Left lobe of liver (tissue), 2 donors: ENCODE results near the gene FRY. TPM values are rescaled to one million over a fixed set of nuclear protein-coding genes. Genes with fewer than 3 reads are reported as not detected.
"Not testable (repeated sequence)": the region's sequence is repeated elsewhere in the genome, so short reads cannot be mapped to it uniquely, and the experiment has no call there.

ENCODE experiments used
- ATAC-seq: fragments of 200-7000 bp; cut with Tn5 transposase; one replicate; pipeline ENCODE4 v1.9.1; 2020; ENCODE audit warnings: mild to moderate bottlenecking, moderate library complexity
- DNase-seq: peaks from one replicate; pipeline ENCODE4 v3.0.0-alpha.2; 2020; ENCODE audit warnings: low spot score
- total RNA-seq: library from RNA; stranded (reverse); gene quantifications from one replicate; pipeline ENCODE4 v1.2.1, GENCODE V29; 2021
- donor health status: DM: no; HTN: no; CAD: no; lungs with moderate emphysema.
- donor health status: DM: no; HTN: yes; CAD: no.

FRY gene
- total RNA-seq, 1 donor from 2014 or later, result 15.1 TPM

DNA sequence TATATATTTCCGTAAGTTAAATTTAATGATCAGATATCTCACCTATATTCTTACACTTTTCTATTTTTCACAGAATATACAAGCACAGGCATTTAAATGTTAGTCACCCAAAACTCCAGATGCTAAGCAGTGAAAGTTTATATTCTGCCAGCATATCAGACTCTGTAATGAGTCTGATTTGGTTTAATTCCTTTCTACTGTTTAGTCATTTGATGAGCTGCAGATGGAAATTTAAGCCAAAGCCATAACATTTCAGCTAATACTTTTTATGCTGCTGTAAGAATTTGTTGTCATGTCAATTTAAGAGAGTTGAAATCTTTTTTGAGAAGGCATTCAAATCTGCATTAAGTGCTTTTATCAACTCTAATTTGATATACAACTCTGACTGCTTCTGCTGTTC lies 8.0 kb downstream of the FRY start:
- DNase-seq (no peak), ATAC-seq (no peak)

DNA sequence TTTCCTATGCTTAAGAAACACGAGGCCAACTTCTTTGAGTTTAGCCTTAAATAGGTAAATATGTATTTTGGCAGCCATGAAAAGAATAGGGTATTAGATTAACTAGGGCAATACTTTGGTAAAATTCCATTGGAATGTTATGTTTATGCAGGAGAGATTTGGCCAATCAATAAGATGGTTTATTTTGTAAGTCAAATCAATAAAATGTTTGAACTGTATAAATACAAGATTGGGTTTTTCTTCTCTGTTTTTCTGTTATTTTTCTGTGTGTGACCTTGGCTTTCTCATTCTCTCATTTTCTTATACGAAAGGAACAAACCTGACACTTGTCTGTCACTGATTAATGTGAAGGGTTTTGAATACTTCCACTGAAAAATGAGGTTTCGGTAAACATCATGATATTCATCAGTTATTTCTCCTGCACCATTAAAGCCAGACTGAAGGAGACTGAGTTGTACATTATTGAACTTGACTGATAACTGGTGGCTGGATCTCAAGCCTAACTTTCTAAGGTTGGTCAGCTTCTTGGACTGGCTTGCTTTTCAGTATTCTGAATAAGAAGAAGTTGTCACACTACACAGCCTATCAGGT lies 8.6 kb downstream of the FRY start:
- ATAC-seq, result peak; percentile 47

GRCh38 chr13:32040689-32041088 lies 9.1 kb downstream of the FRY start:
- ATAC-seq (no peak), DNase-seq (no peak)

More for the DNA sequence above, 8.6 kb downstream of the FRY start:
- no peak for DNase-seq

DNA sequence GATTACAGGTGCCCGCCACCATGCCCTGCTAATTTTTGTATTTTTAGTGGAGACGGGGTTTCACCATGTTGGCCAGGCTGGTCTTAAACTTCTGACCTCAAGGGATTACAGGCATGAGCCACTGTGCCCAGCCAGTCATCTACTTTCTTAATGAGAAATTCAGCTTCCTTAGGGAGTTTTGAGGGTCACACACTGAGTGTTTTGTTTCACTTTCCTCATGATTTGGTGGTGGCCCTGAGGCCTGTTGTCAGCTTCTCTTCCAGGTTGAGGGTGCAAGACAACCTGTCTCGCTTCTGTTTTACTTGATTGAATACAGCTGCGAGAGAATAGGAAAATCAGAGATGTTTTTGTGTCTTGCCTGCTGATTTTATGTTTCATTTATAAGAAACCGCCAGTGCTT lies 9.9 kb downstream of the FRY start:
- ATAC-seq (no peak), DNase-seq (no peak)

DNA sequence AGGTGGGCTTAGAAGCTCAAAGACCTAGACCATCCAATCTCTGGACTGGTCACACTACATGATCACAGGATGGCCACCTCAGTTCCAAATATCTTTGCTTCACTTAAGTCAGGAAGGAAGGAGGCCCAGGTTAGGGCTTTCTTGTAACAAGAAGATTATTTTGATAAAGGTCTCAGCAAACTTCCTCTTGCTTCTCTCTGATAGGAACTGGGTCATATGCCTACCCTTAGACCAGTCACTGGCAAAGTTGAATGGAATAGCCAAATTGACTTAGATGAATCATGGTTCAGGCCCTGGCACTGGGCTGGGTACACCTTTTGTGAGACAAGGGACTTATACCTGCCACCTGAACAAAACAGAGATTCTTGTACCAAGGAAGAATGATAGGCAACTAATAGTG lies 11.0 kb downstream of the FRY start:
- no peak for ATAC-seq
- no peak for DNase-seq

- DNase-seq, result no peak
- no peak for ATAC-seq
Measured at GRCh38 chr13:32044446-32044845, 12.9 kb downstream of the FRY start.

- DNase-seq (no peak), ATAC-seq (no peak)
Measured at GRCh38 chr13:32045537-32045936, 14.0 kb downstream of the FRY start.

GRCh38 chr13:32045982-32046785 lies 14.6 kb downstream of the FRY start:
- ATAC-seq, result peak; percentile 75
- DNase-seq, result no peak

DNA sequence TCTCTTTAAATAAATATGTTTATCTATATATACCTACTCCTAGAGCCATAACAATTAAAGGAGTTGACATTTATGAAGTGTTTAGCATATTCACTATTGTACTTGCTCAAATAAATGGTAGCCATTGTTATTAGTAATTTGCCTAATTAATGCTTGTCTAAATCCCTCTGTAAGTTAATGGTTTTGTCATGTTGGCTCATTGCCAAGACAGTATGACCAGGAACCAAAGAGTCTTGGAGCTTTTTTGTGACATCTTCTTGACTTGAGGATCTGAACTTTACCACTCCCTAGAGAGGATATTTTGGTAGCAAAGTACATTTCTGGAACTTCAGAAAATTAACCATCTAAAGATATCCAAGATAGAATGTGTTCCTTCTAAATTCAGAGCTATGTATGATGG lies 15.5 kb downstream of the FRY start:
- ATAC-seq (no peak), DNase-seq (no peak)

DNA sequence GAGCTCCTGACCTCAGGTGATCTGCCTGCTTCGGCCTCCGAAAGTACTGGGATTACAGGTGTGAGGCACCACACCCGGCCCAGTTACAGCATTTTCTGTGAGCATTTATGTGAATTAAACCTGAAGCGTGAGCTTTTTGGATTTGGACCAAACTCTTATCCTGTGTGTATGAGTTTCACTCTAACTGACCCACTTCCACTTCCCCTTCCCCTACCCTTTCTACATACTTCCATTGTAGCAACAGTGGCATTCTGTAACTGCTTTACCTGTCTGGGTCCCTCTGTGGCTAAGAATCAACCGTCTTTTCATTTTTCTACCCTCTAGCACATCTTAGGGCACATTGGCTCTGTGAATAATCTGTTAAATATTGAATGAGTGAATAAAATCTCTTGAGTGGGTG lies 16.2 kb downstream of the FRY start:
- DNase-seq (no peak), ATAC-seq (no peak)

GRCh38 chr13:32048816-32049215 lies 17.2 kb downstream of the FRY start:
- ATAC-seq, result no peak
- DNase-seq, result no peak

- ATAC-seq (no peak), DNase-seq (no peak)
Measured at GRCh38 chr13:32051156-32051555, 19.6 kb downstream of the FRY start.

GRCh38 chr13:32056316-32056715 lies 24.7 kb downstream of the FRY start:
- DNase-seq (no peak), ATAC-seq (no peak)

DNA sequence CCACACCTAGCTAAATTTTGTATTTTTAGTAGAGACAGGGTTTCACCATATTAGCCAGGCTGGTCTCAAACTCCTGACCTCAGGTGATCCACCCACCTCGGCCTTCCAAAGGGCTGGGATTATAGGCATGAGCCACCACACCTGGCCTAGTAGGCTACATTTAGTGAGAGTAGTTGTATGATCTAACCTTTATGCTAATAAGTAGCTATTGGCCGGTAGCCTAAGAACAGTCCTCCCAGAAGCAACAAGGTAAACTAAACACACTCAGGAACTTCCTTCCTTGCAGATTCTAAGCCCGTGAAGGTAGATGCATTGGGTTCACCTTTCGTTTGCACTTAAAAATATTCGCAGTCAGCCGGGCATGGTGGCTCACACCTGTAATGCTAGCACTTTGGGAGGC lies 25.8 kb downstream of the FRY start:
- DNase-seq, ATAC-seq: not testable (repeated sequence)

GRCh38 chr13:32059511-32059984 lies 28.0 kb downstream of the FRY start:
- no peak for DNase-seq
- ATAC-seq, result no peak

DNA sequence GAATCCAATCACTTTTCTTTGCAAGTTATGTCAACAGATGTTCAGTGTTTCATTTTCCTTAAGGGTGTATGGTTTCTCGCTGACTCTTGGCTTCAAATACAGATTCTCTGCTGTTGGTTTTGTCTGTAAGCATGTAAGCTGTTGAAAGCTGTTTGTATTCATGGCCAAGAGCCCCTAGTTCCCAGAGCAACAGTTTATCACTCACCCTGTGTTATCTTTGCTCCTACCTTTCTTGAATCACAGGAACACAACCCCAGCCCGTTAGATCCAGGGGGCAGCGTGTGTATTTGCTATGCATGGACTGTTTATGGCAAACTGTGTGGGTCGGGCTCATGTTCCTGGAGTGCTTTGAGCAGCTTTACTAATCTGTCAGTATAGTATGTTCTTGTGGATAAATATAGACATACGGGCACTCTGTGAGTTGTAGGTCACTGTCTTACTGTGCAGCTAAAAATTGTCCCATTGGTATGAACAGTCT lies 28.9 kb downstream of the FRY start:
- no peak for DNase-seq
- no peak for ATAC-seq

- DNase-seq, result no peak
- ATAC-seq, result no peak
Measured at GRCh38 chr13:32063619-32064233, 32.2 kb downstream of the FRY start.

DNA sequence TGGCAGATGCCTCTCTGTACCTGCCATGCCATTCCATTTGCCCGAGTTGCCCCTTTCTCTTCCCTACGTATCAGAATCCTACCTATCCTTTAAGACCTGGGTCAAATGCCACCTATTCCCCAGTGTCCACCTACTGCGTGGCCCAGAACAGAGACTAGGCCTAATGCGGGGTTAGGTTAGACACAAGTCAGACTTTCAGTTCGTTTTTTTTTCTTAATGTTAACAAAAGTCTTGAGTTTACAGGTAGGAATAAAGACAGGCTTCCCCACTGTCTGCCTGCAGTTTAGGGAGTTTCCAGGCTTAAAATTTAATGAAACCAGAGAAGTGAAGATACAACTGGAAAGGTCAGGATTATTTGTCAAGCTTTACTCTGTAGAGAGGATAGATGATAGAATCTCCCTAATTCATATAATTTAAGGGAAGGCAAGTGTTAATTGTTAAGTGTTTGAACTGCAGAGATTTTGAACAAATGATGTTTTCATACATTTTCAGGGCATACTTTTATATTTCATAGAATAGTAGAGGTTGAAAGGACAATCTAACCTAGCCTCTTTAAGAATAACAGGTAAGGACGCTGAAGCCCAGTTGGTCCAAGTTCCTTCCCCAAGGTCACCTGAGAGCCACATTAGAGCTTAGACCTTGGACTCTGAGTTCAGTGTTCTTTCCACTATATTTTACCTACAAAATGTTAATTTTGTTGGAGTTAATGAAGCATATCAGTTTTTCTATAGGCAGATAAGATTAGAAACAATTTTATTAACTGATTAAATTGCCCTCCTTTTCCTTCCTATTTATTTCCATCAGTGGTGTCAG lies 35.8 kb downstream of the FRY start:
- DNase-seq (no peak), ATAC-seq (no peak)

DNA sequence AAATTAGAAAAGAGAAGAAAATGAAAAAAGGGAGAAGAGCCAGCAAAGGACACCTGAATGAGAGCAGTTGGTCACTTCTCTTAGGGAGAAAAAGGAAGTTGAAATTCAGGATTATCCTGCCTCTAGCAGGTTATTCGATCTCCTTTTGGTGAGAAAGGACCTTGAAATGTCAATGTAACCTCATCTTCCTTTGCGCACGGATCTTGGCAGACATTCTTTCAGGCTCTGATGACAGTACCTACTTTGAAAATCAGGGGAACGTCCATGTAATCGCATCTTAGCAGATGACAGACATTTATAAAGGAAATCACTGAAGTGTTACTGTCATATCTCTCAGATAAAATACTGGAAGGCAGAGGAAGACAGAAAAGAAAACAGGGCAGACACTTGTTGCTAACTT lies 36.7 kb downstream of the FRY start:
- DNase-seq, result no peak
- ATAC-seq, result no peak

- DNase-seq, result no peak
- peak; percentile 59 for ATAC-seq
Measured at GRCh38 chr13:32073180-32073864, 41.7 kb downstream of the FRY start.
